Transverse colon (tissue), 4 donors: Measurements from ENCODE around the gene CRYBG1.
"Not testable (repeated sequence)": the region's sequence is repeated elsewhere in the genome, so short reads cannot be mapped to it uniquely, and the experiment has no call there.

Experiments used
- CTCF ChIP-seq, 5 experiments: fragments of 200-600 bp in 3 of 5; fragments of 450-650 bp in 2 of 5; sonication (generic) in 3 of 5; IDR thresholded peaks; 1 replicate in 2 of 5; 2 replicates in 3 of 5; pipeline ENCODE4 v1.5.1; 2016 to 2017; ENCODE audit warnings: antibody characterized with exemption in 5 of 5, inconsistent platforms in 3 of 5, mild to moderate bottlenecking in 2 of 5, moderate library complexity in 1 of 5
- POLR2A ChIP-seq: fragments of 450-650 bp; IDR thresholded peaks from one replicate; pipeline ENCODE4 v1.6.1; 2016; ENCODE audit warnings: antibody characterized with exemption, mild to moderate bottlenecking, moderate library complexity
- POLR2AphosphoS5 ChIP-seq, 3 donors: sonication (generic); formaldehyde crosslinking; IDR thresholded peaks; one replicate each; pipeline ENCODE4 v1.6.1; 2016; ENCODE audit warnings: antibody characterized with exemption in 3 of 3

- TF ChIP-seq POLR2AphosphoS5 (IDR thresholded peaks at IDR 0.05); CTCF (IDR thresholded peaks at IDR 0.05); POLR2A: not testable (repeated sequence)
Observed at GRCh38 chr6:106515582-106515981, 155.1 kb downstream of the CRYBG1 start.
